Kidney glomerular epithelial cell (primary cell): ENCODE data around the gene UCHL1.
"Not testable (repeated sequence)": the region's sequence is repeated elsewhere in the genome, so short reads cannot be mapped to it uniquely, and the experiment has no call there.

ENCODE experiments used
- DNase-seq: peaks from one replicate; lab custom pipeline; 2025; lab: John Stamatoyannopoulos, UW

UCHL1 gene

GRCh38 chr4:41290479-41290878 is 33.8 kb downstream of the UCHL1 start:
- no peak for DNase-seq

- DNase-seq: no peak
Observed at GRCh38 chr4:41294445-41295062, 37.8 kb downstream of the UCHL1 start.

GRCh38 chr4:41296995-41297394 is 40.3 kb downstream of the UCHL1 start:
- DNase-seq: no peak

GRCh38 chr4:41297832-41298231 is 41.1 kb downstream of the UCHL1 start:
- no peak for DNase-seq

- DNase-seq: no peak
Observed at GRCh38 chr4:41299486-41299885, 42.8 kb downstream of the UCHL1 start.

- DNase-seq: no peak
Observed at GRCh38 chr4:41301137-41301536, 44.4 kb downstream of the UCHL1 start.

- DNase-seq: no peak
Observed at GRCh38 chr4:41303372-41304118, 46.8 kb downstream of the UCHL1 start.

GRCh38 chr4:41304221-41304620 is 47.5 kb downstream of the UCHL1 start:
- DNase-seq: no peak

- DNase-seq: no peak
Observed at GRCh38 chr4:41305476-41305875, 48.7 kb downstream of the UCHL1 start.

GRCh38 chr4:41307638-41308037 is 50.9 kb downstream of the UCHL1 start:
- DNase-seq: no peak

- DNase-seq: no peak
Observed at GRCh38 chr4:41308398-41308797, 51.7 kb downstream of the UCHL1 start.

GRCh38 chr4:41315426-41315825 is 58.7 kb downstream of the UCHL1 start:
- DNase-seq: not testable (repeated sequence)

GRCh38 chr4:41315862-41316261 is 59.1 kb downstream of the UCHL1 start:
- DNase-seq: no peak
